ENCODE measurements around the gene ASTN2. TPM values are rescaled to one million over a fixed set of nuclear protein-coding genes. Genes with fewer than 3 reads are reported as not detected.

The ASTN2 gene
- total and polyA plus RNA-seq, 10 of the 15 experiments (the other 5 are each of a cell fraction or from before 2014, with no cell fraction given), result 1.4 to 15.7 (median 7.0) TPM

DNA sequence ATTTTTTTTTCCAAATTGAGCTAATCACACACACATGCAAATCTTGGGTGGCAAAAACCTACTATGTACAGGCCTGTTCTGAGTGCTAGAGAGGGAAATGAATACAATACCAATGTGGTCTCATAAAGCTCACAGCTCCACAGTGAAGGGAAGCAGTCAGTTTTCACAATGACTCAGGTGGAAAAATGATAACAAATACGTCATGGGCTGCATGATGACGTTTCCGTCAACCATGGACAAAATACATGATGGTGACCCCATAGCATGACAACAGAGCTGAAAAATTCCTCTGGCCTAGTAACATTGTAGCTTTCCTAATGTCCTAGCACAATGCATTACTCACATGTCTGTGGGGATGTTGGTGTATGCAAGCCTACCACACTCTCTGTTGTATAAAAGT lies 475.2 kb downstream of the ASTN2 start (continued):
- TF ChIP-seq WRNIP1 (IDR thresholded peaks at IDR 0.05; ENCODE audit: borderline replicate concordance, low read depth, low read length), result 0 out of 2 replicates have a peak, but pooled peaks have one; percentile 74
- TF ChIP-seq, protein P1, sequence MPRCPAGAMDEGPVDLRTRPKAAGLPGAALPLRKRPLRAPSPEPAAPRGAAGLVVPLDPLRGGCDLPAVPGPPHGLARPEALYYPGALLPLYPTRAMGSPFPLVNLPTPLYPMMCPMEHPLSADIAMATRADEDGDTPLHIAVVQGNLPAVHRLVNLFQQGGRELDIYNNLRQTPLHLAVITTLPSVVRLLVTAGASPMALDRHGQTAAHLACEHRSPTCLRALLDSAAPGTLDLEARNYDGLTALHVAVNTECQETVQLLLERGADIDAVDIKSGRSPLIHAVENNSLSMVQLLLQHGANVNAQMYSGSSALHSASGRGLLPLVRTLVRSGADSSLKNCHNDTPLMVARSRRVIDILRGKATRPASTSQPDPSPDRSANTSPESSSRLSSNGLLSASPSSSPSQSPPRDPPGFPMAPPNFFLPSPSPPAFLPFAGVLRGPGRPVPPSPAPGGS (IDR thresholded peaks at IDR 0.05; ENCODE audit: borderline replicate concordance, insufficient read depth, low read depth, low read length, poor library complexity, severe bottlenecking), result no peak
- TF ChIP-seq ZZZ3 (IDR thresholded peaks at IDR 0.05; ENCODE audit: control insufficient read depth, insufficient read length, low read depth), result no peak
- TF ChIP-seq, protein P2, sequence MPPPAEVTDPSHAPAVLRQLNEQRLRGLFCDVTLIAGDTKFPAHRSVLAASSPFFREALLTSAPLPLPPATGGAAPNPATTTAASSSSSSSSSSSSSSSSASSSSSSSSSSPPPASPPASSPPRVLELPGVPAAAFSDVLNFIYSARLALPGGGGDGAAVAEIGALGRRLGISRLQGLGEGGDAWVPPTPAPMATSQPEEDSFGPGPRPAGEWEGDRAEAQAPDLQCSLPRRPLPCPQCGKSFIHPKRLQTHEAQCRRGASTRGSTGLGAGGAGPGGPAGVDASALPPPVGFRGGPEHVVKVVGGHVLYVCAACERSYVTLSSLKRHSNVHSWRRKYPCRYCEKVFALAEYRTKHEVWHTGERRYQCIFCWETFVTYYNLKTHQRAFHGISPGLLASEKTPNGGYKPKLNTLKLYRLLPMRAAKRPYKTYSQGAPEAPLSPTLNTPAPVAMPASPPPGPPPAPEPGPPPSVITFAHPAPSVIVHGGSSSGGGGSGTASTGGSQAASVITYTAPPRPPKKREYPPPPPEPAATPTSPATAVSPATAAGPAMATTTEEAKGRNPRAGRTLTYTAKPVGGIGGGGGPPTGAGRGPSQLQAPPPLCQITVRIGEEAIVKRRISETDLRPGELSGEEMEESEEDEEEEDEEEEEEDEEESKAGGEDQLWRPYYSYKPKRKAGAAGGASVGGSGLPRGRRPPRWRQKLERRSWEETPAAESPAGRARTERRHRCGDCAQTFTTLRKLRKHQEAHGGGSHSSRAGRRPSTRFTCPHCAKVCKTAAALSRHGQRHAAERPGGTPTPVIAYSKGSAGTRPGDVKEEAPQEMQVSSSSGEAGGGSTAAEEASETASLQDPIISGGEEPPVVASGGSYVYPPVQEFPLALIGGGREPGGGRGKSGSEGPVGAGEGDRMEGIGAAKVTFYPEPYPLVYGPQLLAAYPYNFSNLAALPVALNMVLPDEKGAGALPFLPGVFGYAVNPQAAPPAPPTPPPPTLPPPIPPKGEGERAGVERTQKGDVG (CRISPR knock-in tag; IDR thresholded peaks at IDR 0.05), result no peak
- TF ChIP-seq CREB1 (IDR thresholded peaks at IDR 0.05; ENCODE audit: low read depth), result peak; percentile 97
- no peak for TF ChIP-seq ZBED1 (IDR thresholded peaks at IDR 0.05; ENCODE audit: borderline replicate concordance)
- no peak for TF ChIP-seq EZH2 (IDR thresholded peaks at IDR 0.05; ENCODE audit: borderline replicate concordance, control insufficient read depth, low read depth, low read length)
- TF ChIP-seq GABPA (IDR thresholded peaks at IDR 0.05; ENCODE audit: low read depth), result 0 out of 2 replicates have a peak, but pooled peaks have one; percentile 54
- peak in 1 of 2 experiments; percentile 66; a peak in 2 of 4 replicates for TF ChIP-seq ETV6 (conservative IDR thresholded peaks at IDR 0.05 in 1 of 2, IDR thresholded peaks at IDR 0.05 in 1 of 2; ENCODE audit: borderline replicate concordance in 1 of 2, low read depth in 1 of 2)
- TF ChIP-seq ASH2L (IDR thresholded peaks at IDR 0.05; ENCODE audit: borderline replicate concordance, low read depth), result no peak
- no peak for TF ChIP-seq POLR2AphosphoS5 (IDR thresholded peaks at IDR 0.05; ENCODE audit: low read length)
- peak; percentile 49; the same call in 1 of the 2 replicates for TF ChIP-seq CBFB (IDR thresholded peaks at IDR 0.05; ENCODE audit: low read depth)
- TF ChIP-seq, protein P3, sequence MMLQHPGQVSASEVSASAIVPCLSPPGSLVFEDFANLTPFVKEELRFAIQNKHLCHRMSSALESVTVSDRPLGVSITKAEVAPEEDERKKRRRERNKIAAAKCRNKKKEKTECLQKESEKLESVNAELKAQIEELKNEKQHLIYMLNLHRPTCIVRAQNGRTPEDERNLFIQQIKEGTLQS (IDR thresholded peaks at IDR 0.05; ENCODE audit: borderline replicate concordance, extremely low read depth, low read depth, low read length), result no peak
- TF ChIP-seq SUPT20H (IDR thresholded peaks at IDR 0.05; ENCODE audit: borderline replicate concordance, control insufficient read depth, low read depth, low read length), result no peak
- TF ChIP-seq, protein P4, sequence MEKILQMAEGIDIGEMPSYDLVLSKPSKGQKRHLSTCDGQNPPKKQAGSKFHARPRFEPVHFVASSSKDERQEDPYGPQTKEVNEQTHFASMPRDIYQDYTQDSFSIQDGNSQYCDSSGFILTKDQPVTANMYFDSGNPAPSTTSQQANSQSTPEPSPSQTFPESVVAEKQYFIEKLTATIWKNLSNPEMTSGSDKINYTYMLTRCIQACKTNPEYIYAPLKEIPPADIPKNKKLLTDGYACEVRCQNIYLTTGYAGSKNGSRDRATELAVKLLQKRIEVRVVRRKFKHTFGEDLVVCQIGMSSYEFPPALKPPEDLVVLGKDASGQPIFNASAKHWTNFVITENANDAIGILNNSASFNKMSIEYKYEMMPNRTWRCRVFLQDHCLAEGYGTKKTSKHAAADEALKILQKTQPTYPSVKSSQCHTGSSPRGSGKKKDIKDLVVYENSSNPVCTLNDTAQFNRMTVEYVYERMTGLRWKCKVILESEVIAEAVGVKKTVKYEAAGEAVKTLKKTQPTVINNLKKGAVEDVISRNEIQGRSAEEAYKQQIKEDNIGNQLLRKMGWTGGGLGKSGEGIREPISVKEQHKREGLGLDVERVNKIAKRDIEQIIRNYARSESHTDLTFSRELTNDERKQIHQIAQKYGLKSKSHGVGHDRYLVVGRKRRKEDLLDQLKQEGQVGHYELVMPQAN (conservative IDR thresholded peaks at IDR 0.05), result no peak
- TF ChIP-seq BMI1 (IDR thresholded peaks at IDR 0.05; ENCODE audit: borderline replicate concordance), result no peak
- no peak for TF ChIP-seq POU2F2 (IDR thresholded peaks at IDR 0.05; ENCODE audit: borderline replicate concordance, low read depth, low read length)
- TF ChIP-seq NBN (IDR thresholded peaks at IDR 0.05), result no peak
- TF ChIP-seq NFYA (IDR thresholded peaks at IDR 0.05; ENCODE audit: borderline replicate concordance, low read depth, low read length), result no peak
- no peak for TF ChIP-seq SMAD1 (IDR thresholded peaks at IDR 0.05; ENCODE audit: low read depth, partially characterized antibody)
- peak; percentile 55; the same call in 1 of the 2 replicates for TF ChIP-seq MTA2 (IDR thresholded peaks at IDR 0.05; ENCODE audit: low read depth)
- TF ChIP-seq FOXM1 (IDR thresholded peaks at IDR 0.05; ENCODE audit: low read depth, low read length), result peak; percentile 68; the same call in 1 of the 2 replicates
- TF ChIP-seq SREBF2 (IDR thresholded peaks at IDR 0.05; ENCODE audit: low read length), result no peak
